SU-DHL-6 (cell line): Measurements from ENCODE around the gene SFI1.

Experiments
- H2AFZ ChIP-seq: fragments of 200-600 bp; sonication (generic); 2 replicates; pipeline ENCODE4 v1.6.1; 2014; ENCODE audit warnings: low read depth, mild to moderate bottlenecking, moderate library complexity, mixed read lengths, antibody characterized with exemption, low read length; ENCODE audit not compliant: severe bottlenecking
- H3F3A ChIP-seq: fragments of 200-600 bp; shearing (Covaris generic); 2 replicates; pipeline ENCODE4 v1.6.0; 2016; ENCODE audit warnings: antibody characterized with exemption, mild to moderate bottlenecking; ENCODE audit not compliant: insufficient read depth
- H3K27ac ChIP-seq: fragments of 200-600 bp; sonication (generic); 2 replicates; pipeline ENCODE4 v1.5.1; 2016; ENCODE audit warnings: low read depth, mild to moderate bottlenecking, low read length, moderate library complexity, mixed read lengths
- H3K27me3 ChIP-seq: fragments of 200-600 bp; sonication (generic), shearing (Covaris generic); 2 replicates; pipeline ENCODE4 v1.6.0; 2014; ENCODE audit warnings: mild to moderate bottlenecking, low read length
- H3K36me3 ChIP-seq: fragments of 200-600 bp; sonication (generic); 2 replicates; pipeline ENCODE4 v1.6.1; 2014; ENCODE audit warnings: mild to moderate bottlenecking, low read length, mixed read lengths
- H3K4me2 ChIP-seq: fragments of 300-600, 200-600 bp; shearing (Covaris generic), sonication (generic); 2 replicates; pipeline ENCODE4 v1.6.0; 2014; ENCODE audit warnings: low read length, low read depth, mild to moderate bottlenecking; ENCODE audit not compliant: poor library complexity, severe bottlenecking
- H3K4me3 ChIP-seq: fragments of 200-600 bp; sonication (generic); 2 replicates; pipeline ENCODE4 v1.5.1; 2014; ENCODE audit warnings: antibody characterized with exemption, low read length, mild to moderate bottlenecking, mixed read lengths; ENCODE audit not compliant: insufficient read depth, poor library complexity, severe bottlenecking
- H3K79me2 ChIP-seq: fragments of 200-600 bp; sonication (generic); 2 replicates; pipeline ENCODE4 v1.6.1; 2014; ENCODE audit warnings: mild to moderate bottlenecking, low read length, moderate library complexity; ENCODE audit not compliant: insufficient read depth
- H3K9ac ChIP-seq: fragments of 200-600 bp; sonication (generic); 2 replicates; pipeline ENCODE4 v1.7.0; 2014; ENCODE audit warnings: mild to moderate bottlenecking, low read length
- H3K9me2 ChIP-seq: fragments of 200-600 bp; sonication (generic); replicated peaks from 2 replicates; pipeline ENCODE4 v1.6.1; 2014; ENCODE audit warnings: low read length; ENCODE audit not compliant: insufficient read depth
- H3K9me3 ChIP-seq: fragments of 200-600 bp; sonication (generic); 2 replicates; pipeline ENCODE4 v1.6.1; 2014; ENCODE audit warnings: low read length, mixed read lengths; ENCODE audit not compliant: insufficient read depth
- H4K20me1 ChIP-seq: fragments of 200-600 bp; sonication (generic); 2 replicates; pipeline ENCODE4 v1.6.1; 2014; ENCODE audit warnings: low read depth, mild to moderate bottlenecking, antibody characterized with exemption, low read length, moderate library complexity, mixed read lengths
- CTCF ChIP-seq: fragments of 200-600 bp; sonication (generic); IDR thresholded peaks from one replicate; pipeline ENCODE4 v1.5.1; 2017; ENCODE audit warnings: antibody characterized with exemption, mild to moderate bottlenecking, low read length, moderate library complexity; ENCODE audit not compliant: insufficient read depth, poor library complexity, severe bottlenecking
- EZH2phosphoT487 ChIP-seq: fragments of 200-600 bp; sonication (generic), shearing (Covaris generic); conservative IDR thresholded peaks from 2 replicates; pipeline ENCODE4 v1.6.1; 2018; ENCODE audit warnings: mild to moderate bottlenecking, antibody characterized with exemption, low read length, moderate library complexity, mixed read lengths

SFI1 gene

GRCh38 chr22:31569126-31569525 lies 72.8 kb downstream of the SFI1 start:
- no peaks in the 10 kb centered on the region for H3K9me2 ChIP-seq
- no peaks in the 10 kb centered on the region for H3K27me3 ChIP-seq
- no peak overlapping the region for H3K4me2 ChIP-seq
- H3K9me3 ChIP-seq, result no peaks in the 10 kb centered on the region
- no peak overlapping the region for H3K27ac ChIP-seq
- no peak overlapping the region for H2AFZ ChIP-seq
- no peaks in the 10 kb centered on the region for H3K79me2 ChIP-seq
- no peaks in the 10 kb centered on the region for H4K20me1 ChIP-seq
- TF ChIP-seq CTCF, result no peak
- TF ChIP-seq EZH2phosphoT487, result no peak
- no peak overlapping the region for H3K9ac ChIP-seq
- H3K4me3 ChIP-seq, result no peak overlapping the region
- no peaks in the 10 kb centered on the region for H3F3A ChIP-seq
- peaks cover 11% of the 10 kb centered on the region; the same call in 1 of the 2 replicates for H3K36me3 ChIP-seq

GRCh38 chr22:31572939-31573338 lies 76.6 kb downstream of the SFI1 start:
- no peaks in the 10 kb centered on the region for H3K9me3 ChIP-seq
- no peak overlapping the region for H3K4me2 ChIP-seq
- no peaks in the 10 kb centered on the region for H4K20me1 ChIP-seq
- no peaks in the 10 kb centered on the region for H3K9me2 ChIP-seq
- H3K79me2 ChIP-seq, result no peaks in the 10 kb centered on the region
- H3F3A ChIP-seq, result no peaks in the 10 kb centered on the region
- no peak overlapping the region for H2AFZ ChIP-seq
- H3K36me3 ChIP-seq, result 0 out of 2 replicates have a peak, but pooled peaks cover 7% of the 10 kb centered on the region
- TF ChIP-seq CTCF, result no peak
- TF ChIP-seq EZH2phosphoT487, result no peak
- H3K9ac ChIP-seq, result no peak overlapping the region
- no peak overlapping the region for H3K4me3 ChIP-seq
- H3K27me3 ChIP-seq, result no peaks in the 10 kb centered on the region
- no peak overlapping the region for H3K27ac ChIP-seq

- no peak for TF ChIP-seq EZH2phosphoT487
- no peak for TF ChIP-seq CTCF
- no peaks in the 10 kb centered on the region for H3K9me3 ChIP-seq
- H4K20me1 ChIP-seq, result no peaks in the 10 kb centered on the region
- no peak overlapping the region for H3K4me2 ChIP-seq
- no peak overlapping the region for H3K4me3 ChIP-seq
- 0 out of 2 replicates have a peak, but pooled peaks cover 5% of the 10 kb centered on the region for H3K36me3 ChIP-seq
- no peaks in the 10 kb centered on the region for H3K27me3 ChIP-seq
- no peak overlapping the region for H2AFZ ChIP-seq
- H3K27ac ChIP-seq, result no peak overlapping the region
- no peak overlapping the region for H3K9ac ChIP-seq
- H3F3A ChIP-seq, result no peaks in the 10 kb centered on the region
- no peaks in the 10 kb centered on the region for H3K9me2 ChIP-seq
- H3K79me2 ChIP-seq, result no peaks in the 10 kb centered on the region
Measured at GRCh38 chr22:31574055-31574670, 77.8 kb downstream of the SFI1 start.
